Panc1 (cell line): ENCODE data around the gene DCHS2. TPM values are rescaled to one million over a fixed set of nuclear protein-coding genes. Genes with fewer than 3 reads are reported as not detected.

Experiments
- ATAC-seq: fragments of 200-7000 bp; cut with Tn5 transposase; 2 replicates; pipeline ENCODE4 v1.9.1; 2020; ENCODE audit warnings: mild to moderate bottlenecking, moderate library complexity
- BruUV-seq: library from RNA; stranded (reverse); fragments of 400-500 nt; replicated peaks from 2 replicates; lab custom pipeline; 2021; lab: Mats Ljungman, UMichigan
- CTCF ChIA-PET: fragments of 300-600 bp; sonication (Branson Sonifier 250); formaldehyde crosslinking; loops from one replicate; lab custom pipeline; 2022; ENCODE audit warnings: antibody characterized with exemption; lab: Charles Lee
- POLR2A ChIA-PET: fragments of 300-600 bp; sonication (Branson Sonifier 250); formaldehyde crosslinking; loops from one replicate; lab custom pipeline; 2022; ENCODE audit warnings: antibody characterized with exemption; lab: Charles Lee
- DNase-seq: peaks from one replicate; pipeline ENCODE4 v3.0.0-alpha.2; 2010; ENCODE audit warnings: low read depth, low spot score
- H3K27ac ChIP-seq: 2 replicates; pipeline ENCODE4 v1.5.1; 2011; ENCODE audit warnings: mild to moderate bottlenecking, low read length, inconsistent platforms
- H3K27me3 ChIP-seq: fragments of 200-500 bp; sonication (Bioruptor generic); 2 replicates; pipeline ENCODE4 v1.6.0; 2014; ENCODE audit warnings: low read length, inconsistent platforms; ENCODE audit not compliant: control insufficient read depth, insufficient read depth
- H3K36me3 ChIP-seq: fragments of 200-500 bp; sonication (Bioruptor generic); 2 replicates; pipeline ENCODE4 v1.5.1; 2014; ENCODE audit warnings: inconsistent platforms, mild to moderate bottlenecking, low read length, moderate library complexity; ENCODE audit not compliant: control insufficient read depth, insufficient read depth
- H3K4me1 ChIP-seq: 2 replicates; pipeline ENCODE4 v1.5.1; 2011; ENCODE audit warnings: inconsistent platforms, mild to moderate bottlenecking, low read length, moderate library complexity; ENCODE audit not compliant: control insufficient read depth, insufficient read depth
- H3K4me3 ChIP-seq, 2 experiments: 2 replicates each; pipeline ENCODE4 v1.5.1; 2011 to 2012; ENCODE audit warnings: low read depth in 2 of 2, low read length in 2 of 2, mild to moderate bottlenecking in 2 of 2, inconsistent platforms in 1 of 2, moderate library complexity in 1 of 2
- H3K9me3 ChIP-seq: fragments of 200-500 bp; sonication (Bioruptor generic); 2 replicates; pipeline ENCODE4 v1.5.1; 2014; ENCODE audit warnings: low read depth, mild to moderate bottlenecking, inconsistent platforms, low read length, moderate library complexity; ENCODE audit not compliant: control insufficient read depth, insufficient read depth
- POLR2AphosphoS5 ChIP-seq: IDR thresholded peaks from 2 replicates; pipeline ENCODE4 v1.6.1; 2012; ENCODE audit warnings: mild to moderate bottlenecking, low read depth, low read length, moderate library complexity
- SIN3A ChIP-seq: IDR thresholded peaks from 2 replicates; pipeline ENCODE4 v1.6.1; 2012; ENCODE audit warnings: low read depth, mild to moderate bottlenecking, low read length, moderate library complexity, borderline replicate concordance; ENCODE audit not compliant: insufficient read depth
- TCF7L2 ChIP-seq: IDR thresholded peaks from 2 replicates; pipeline ENCODE4 v1.6.1; 2011; ENCODE audit warnings: mild to moderate bottlenecking, low read depth, low read length, inconsistent platforms
- in situ Hi-C: cut with HindIII; loops from 2 replicates; pipeline ENCODE4 v1.10.0; 2016; ENCODE audit warnings: low sequenced_read_pairs, low pct_unique_long_range_greater_than_20kb
- intact Hi-C: fragments of 100-400 bp; cut with micrococcal nuclease; formaldehyde crosslinking; loops from one replicate; pipeline ENCODE4 v1.10.0; 2022; ENCODE audit not compliant: unreplicated experiment
- total RNA-seq: library from RNA; stranded (reverse); gene quantifications from one replicate; pipeline ENCODE4 v1.2.1, GENCODE V29; 2021; ENCODE audit not compliant: unreplicated experiment
- TF ChIP-seq, protein P1 (sequence below), 2 experiments: IDR thresholded peaks; 2 replicates each; pipeline ENCODE4 v1.6.1; 2011 to 2012; ENCODE audit warnings: low read depth in 2 of 2, control low read depth in 1 of 2, low read length in 1 of 2, mild to moderate bottlenecking in 1 of 2, moderate library complexity in 1 of 2; ENCODE audit not compliant: insufficient read depth in 1 of 2
- TF ChIP-seq, protein P2 (sequence below): fragments of 450-650 bp; IDR thresholded peaks from 2 replicates; pipeline ENCODE4 v1.5.1; 2017; ENCODE audit warnings: mild to moderate bottlenecking

Gene DCHS2
- total RNA-seq, 1 experiment from 2014 or later, result not detected

DNA sequence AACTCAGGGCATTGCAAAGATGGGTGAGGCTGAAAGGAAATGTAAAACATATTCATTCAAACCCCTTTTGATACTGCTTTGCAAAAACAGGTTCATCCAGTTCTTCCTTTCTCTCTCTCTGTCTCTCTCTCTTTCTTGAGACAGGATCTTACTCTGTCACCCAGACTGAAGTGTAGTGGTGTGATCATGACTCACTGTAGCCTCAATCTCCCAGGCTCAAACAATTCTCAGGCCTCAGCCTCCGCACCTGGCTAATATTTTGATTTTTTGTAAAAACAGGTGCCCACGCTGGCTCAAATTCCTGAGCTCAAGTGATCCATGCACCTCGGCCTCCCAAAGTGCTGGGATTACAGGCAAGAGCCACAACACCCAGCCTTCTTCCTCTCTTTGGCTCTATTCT, 15.6 kb upstream of the DCHS2 start:
- in situ Hi-C loops (no loop called here), intact Hi-C loops (loop anchor here (10.0 kb wide), 1 partner anchor 182 kb away; no protein-coding TSS in a partner anchor)
- no TSS peak for BruUV-seq
- ChIA-PET POLR2A (no interaction called here), CTCF (interaction anchor here (1.2 kb wide), 1 partner anchor 107 kb away, joined by 3 read pairs; no protein-coding TSS in a partner anchor)
- no peak for DNase-seq
- no peaks in the 10 kb centered on the region for H3K4me1 ChIP-seq
- H3K36me3 ChIP-seq, result no peaks in the 10 kb centered on the region
- H3K9me3 ChIP-seq, result no peaks in the 10 kb centered on the region
- TF ChIP-seq, protein P1, sequence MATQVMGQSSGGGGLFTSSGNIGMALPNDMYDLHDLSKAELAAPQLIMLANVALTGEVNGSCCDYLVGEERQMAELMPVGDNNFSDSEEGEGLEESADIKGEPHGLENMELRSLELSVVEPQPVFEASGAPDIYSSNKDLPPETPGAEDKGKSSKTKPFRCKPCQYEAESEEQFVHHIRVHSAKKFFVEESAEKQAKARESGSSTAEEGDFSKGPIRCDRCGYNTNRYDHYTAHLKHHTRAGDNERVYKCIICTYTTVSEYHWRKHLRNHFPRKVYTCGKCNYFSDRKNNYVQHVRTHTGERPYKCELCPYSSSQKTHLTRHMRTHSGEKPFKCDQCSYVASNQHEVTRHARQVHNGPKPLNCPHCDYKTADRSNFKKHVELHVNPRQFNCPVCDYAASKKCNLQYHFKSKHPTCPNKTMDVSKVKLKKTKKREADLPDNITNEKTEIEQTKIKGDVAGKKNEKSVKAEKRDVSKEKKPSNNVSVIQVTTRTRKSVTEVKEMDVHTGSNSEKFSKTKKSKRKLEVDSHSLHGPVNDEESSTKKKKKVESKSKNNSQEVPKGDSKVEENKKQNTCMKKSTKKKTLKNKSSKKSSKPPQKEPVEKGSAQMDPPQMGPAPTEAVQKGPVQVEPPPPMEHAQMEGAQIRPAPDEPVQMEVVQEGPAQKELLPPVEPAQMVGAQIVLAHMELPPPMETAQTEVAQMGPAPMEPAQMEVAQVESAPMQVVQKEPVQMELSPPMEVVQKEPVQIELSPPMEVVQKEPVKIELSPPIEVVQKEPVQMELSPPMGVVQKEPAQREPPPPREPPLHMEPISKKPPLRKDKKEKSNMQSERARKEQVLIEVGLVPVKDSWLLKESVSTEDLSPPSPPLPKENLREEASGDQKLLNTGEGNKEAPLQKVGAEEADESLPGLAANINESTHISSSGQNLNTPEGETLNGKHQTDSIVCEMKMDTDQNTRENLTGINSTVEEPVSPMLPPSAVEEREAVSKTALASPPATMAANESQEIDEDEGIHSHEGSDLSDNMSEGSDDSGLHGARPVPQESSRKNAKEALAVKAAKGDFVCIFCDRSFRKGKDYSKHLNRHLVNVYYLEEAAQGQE (IDR thresholded peaks at IDR 0.05; ENCODE audit: insufficient read depth in 1 of 2, low read depth in 2 of 2, low read length in 1 of 2), result no peak
- TF ChIP-seq, protein P2, sequence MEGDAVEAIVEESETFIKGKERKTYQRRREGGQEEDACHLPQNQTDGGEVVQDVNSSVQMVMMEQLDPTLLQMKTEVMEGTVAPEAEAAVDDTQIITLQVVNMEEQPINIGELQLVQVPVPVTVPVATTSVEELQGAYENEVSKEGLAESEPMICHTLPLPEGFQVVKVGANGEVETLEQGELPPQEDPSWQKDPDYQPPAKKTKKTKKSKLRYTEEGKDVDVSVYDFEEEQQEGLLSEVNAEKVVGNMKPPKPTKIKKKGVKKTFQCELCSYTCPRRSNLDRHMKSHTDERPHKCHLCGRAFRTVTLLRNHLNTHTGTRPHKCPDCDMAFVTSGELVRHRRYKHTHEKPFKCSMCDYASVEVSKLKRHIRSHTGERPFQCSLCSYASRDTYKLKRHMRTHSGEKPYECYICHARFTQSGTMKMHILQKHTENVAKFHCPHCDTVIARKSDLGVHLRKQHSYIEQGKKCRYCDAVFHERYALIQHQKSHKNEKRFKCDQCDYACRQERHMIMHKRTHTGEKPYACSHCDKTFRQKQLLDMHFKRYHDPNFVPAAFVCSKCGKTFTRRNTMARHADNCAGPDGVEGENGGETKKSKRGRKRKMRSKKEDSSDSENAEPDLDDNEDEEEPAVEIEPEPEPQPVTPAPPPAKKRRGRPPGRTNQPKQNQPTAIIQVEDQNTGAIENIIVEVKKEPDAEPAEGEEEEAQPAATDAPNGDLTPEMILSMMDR, result no peak
- TF ChIP-seq POLR2AphosphoS5 (no peak), TCF7L2 (no peak), SIN3A (no peak)
- no peak overlapping the region for H3K27ac ChIP-seq
- H3K4me3 ChIP-seq, result no peak overlapping the region
- no peak for ATAC-seq
- H3K27me3 ChIP-seq, result 0 out of 2 replicates have a peak, but pooled peaks cover 2% of the 10 kb centered on the region

DNA sequence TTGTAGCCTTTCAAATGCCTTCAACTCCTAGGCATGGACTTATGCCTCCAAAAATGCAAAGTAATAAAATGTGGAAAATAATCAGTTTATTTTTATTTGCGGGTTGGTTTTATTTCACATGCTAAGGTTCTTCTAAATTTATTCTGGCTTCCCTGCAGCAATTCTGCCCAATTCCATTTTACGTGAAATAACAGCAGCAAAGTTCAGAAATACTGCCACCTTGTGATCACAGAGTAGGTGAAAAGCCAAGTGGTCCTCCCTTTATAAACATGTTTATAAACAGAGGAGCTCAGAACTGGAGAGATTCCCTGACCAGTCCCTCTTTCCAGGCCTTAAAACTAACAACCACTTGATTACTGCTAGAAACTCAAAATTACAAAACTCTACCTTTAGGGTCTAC, 14.7 kb upstream of the DCHS2 start:
- no peaks in the 10 kb centered on the region for H3K9me3 ChIP-seq
- in situ Hi-C loops, result no loop called here
- TF ChIP-seq, protein P1 (IDR thresholded peaks at IDR 0.05; ENCODE audit: insufficient read depth in 1 of 2, low read depth in 2 of 2, low read length in 1 of 2), result no peak
- TF ChIP-seq TCF7L2 (no peak), SIN3A (no peak), POLR2AphosphoS5 (no peak)
- TF ChIP-seq, protein P2, result peak; percentile 40; the same call in 1 of the 2 replicates
- intact Hi-C loops, result loop anchor here (1.0 to 10.0 kb wide), 2 partner anchors 107 to 181 kb away; no protein-coding TSS in a partner anchor
- H3K4me3 ChIP-seq, result no peak overlapping the region
- BruUV-seq, result no TSS peak
- no peaks in the 10 kb centered on the region for H3K36me3 ChIP-seq
- no peak overlapping the region for H3K27ac ChIP-seq
- POLR2A ChIA-PET, result no interaction called here
- ATAC-seq (no peak), DNase-seq (no peak)
- CTCF ChIA-PET, result interaction anchor here (0.6 to 1.2 kb wide), 5 partner anchors 15 to 693 kb away, joined by 3 to 4 read pairs (median 3); partner anchors contain the start of gene DCHS2
- no peaks in the 10 kb centered on the region for H3K4me1 ChIP-seq
- 0 out of 2 replicates have a peak, but pooled peaks cover 2% of the 10 kb centered on the region for H3K27me3 ChIP-seq
